SJSA1 (cell line): ENCODE results near the gene ATP2C1. TPM values are rescaled to one million over a fixed set of nuclear protein-coding genes. Genes with fewer than 3 reads are reported as not detected.

Source experiments
- DNase-seq, 2 experiments: peaks; one replicate each; pipeline ENCODE4 v3.0.0-alpha.2; 2015 to 2020; ENCODE audit warnings: low spot score in 2 of 2, low read depth in 1 of 2
- H3K27ac ChIP-seq: fragments of 250-450 bp; sonication (Bioruptor Pico); 2 replicates; pipeline ENCODE4 v1.5.1; 2020; ENCODE audit warnings: mild to moderate bottlenecking, moderate library complexity
- H3K27me3 ChIP-seq: fragments of 250-450 bp; sonication (Bioruptor Pico); replicated peaks from 2 replicates; pipeline ENCODE4 v1.5.1; 2020; ENCODE audit warnings: mild to moderate bottlenecking, moderate library complexity
- H3K36me3 ChIP-seq: fragments of 250-450 bp; sonication (Bioruptor Pico); 2 replicates; pipeline ENCODE4 v1.5.1; 2020; ENCODE audit warnings: mild to moderate bottlenecking
- H3K4me1 ChIP-seq: fragments of 250-450 bp; sonication (Bioruptor Pico); replicated peaks from 2 replicates; pipeline ENCODE4 v1.6.1; 2021; ENCODE audit warnings: mild to moderate bottlenecking
- H3K4me3 ChIP-seq: fragments of 250-450 bp; sonication (Bioruptor Pico); 2 replicates; pipeline ENCODE4 v1.5.1; 2020; ENCODE audit warnings: mild to moderate bottlenecking
- H3K9me3 ChIP-seq: fragments of 250-450 bp; sonication (Bioruptor Pico); replicated peaks from 2 replicates; pipeline ENCODE4 v1.5.1; 2020; ENCODE audit warnings: mild to moderate bottlenecking
- total RNA-seq: library from RNA; depleted of rRNA; stranded (reverse); fragments of >200 nt; shearing (Covaris generic); gene quantifications from 2 replicates; pipeline ENCODE4 v1.2.3, GENCODE V29; 2014

ATP2C1 gene
- total RNA-seq, 1 experiment from 2014 or later: 92.9 TPM

DNA sequence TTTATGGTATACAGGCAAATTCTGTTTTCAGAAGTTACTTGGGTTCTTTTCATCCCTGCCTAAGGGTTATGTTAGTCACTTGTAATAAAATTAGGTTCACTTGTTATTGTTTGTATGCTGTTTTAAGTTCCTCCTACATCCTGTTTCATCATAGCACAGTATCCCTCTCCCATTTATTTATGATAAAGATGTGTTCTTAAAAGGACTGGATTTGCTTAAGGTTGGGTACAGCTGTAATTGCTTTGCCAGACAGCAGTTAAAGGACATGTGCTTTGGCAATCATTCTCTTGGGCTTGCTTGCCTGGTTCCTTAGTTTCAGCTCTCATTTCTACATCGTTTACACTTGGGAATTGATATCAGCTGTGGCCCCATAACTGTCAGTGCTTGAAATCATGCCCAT, 11.7 kb downstream of the ATP2C1 start:
- peaks cover 37% of the 10 kb centered on the region for H3K4me1 ChIP-seq
- peak overlapping the region; percentile 38 for H3K27ac ChIP-seq
- H3K4me3 ChIP-seq: no peak overlapping the region
- no peak for DNase-seq
- peaks cover 2% of the 10 kb centered on the region; the same call in 1 of the 2 replicates for H3K36me3 ChIP-seq
- H3K27me3 ChIP-seq: no peaks in the 10 kb centered on the region
- no peaks in the 10 kb centered on the region for H3K9me3 ChIP-seq

DNA sequence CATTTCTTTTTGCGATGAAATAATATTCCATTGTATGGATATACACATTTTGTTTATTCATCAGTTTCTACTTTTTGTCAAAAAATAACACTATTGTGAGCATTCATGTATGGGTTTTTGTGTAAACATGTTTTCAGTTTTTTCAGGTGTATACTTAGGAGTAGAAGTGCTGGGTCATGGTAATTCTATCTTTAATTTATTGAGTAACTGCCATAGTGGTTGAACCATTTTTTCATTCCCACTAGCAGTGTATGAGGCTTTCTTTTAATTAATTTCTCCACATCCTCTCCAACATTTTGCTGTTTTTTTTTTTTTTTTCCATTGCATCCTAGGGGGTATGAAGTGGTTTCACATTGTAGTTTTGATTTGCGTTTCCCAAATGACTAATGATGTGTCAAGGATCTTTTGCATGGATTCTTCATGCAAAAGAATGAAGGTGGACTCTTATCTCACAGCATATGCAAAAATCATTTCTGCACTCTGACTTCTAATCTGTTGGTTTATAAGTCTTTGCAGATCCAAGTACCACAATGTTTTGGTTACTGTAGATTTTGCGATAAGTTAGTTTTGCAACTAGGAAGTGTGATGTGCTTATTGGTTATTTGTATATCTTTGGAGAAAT, 12.6 kb downstream of the ATP2C1 start:
- Histone ChIP-seq H3K36me3 (peaks cover 4% of the 10 kb centered on the region; the same call in 1 of the 2 replicates), H3K9me3 (no peaks in the 10 kb centered on the region), H3K27me3 (no peaks in the 10 kb centered on the region), H3K4me1 (peaks cover 28% of the 10 kb centered on the region), H3K4me3 (no peak overlapping the region), H3K27ac (peak overlapping the region; percentile 38)
- peak in 1 of 2 experiments; percentile 29 for DNase-seq

DNA sequence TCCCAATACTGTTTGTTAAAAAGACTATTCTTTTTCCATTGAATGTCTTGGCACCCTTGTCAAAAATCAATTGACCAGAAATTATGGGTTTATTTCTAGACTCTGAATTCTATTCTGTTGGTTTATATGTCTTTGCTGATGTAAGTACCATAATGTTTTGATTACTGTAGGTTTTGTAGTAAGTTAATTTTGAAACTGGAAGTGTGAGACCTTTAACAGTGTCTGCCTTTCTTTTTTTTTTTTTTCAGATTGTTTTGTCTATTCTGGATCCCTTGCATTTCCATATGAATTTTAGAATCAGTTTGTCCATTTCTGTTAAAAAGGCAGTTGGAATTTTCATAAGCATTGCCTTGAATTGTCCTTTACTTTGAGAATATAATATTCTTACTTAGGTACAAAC, 13.6 kb downstream of the ATP2C1 start:
- Histone ChIP-seq H3K4me1 (peaks cover 26% of the 10 kb centered on the region), H3K27me3 (no peaks in the 10 kb centered on the region), H3K27ac (no peak overlapping the region), H3K9me3 (no peaks in the 10 kb centered on the region), H3K36me3 (peaks cover 5% of the 10 kb centered on the region; the same call in 1 of the 2 replicates), H3K4me3 (no peak overlapping the region)
- DNase-seq: no peak

DNA sequence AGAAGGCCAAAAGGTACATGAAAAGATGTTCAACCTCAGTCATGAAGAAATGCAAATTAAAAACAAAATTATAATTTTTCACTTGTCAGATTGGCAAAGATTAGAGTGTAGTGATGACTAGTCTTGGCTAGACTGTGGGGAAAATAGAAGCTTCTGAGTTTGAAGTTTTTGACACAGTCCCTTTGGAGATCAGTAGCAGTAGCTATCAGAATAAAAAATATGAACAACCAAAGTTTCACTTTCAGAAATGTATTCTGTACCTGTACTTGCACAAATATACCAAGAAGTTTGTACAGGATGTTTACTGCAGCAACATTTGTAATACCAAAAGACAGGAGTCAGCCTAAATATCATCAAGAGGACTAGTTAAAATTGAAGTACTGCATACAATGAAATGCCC, 14.1 kb downstream of the ATP2C1 start:
- no peaks in the 10 kb centered on the region for H3K9me3 ChIP-seq
- no peak overlapping the region for H3K4me3 ChIP-seq
- H3K4me1 ChIP-seq: peaks cover 26% of the 10 kb centered on the region
- H3K36me3 ChIP-seq: peaks cover 5% of the 10 kb centered on the region; the same call in 1 of the 2 replicates
- no peak overlapping the region for H3K27ac ChIP-seq
- DNase-seq: no peak
- H3K27me3 ChIP-seq: no peaks in the 10 kb centered on the region

DNA sequence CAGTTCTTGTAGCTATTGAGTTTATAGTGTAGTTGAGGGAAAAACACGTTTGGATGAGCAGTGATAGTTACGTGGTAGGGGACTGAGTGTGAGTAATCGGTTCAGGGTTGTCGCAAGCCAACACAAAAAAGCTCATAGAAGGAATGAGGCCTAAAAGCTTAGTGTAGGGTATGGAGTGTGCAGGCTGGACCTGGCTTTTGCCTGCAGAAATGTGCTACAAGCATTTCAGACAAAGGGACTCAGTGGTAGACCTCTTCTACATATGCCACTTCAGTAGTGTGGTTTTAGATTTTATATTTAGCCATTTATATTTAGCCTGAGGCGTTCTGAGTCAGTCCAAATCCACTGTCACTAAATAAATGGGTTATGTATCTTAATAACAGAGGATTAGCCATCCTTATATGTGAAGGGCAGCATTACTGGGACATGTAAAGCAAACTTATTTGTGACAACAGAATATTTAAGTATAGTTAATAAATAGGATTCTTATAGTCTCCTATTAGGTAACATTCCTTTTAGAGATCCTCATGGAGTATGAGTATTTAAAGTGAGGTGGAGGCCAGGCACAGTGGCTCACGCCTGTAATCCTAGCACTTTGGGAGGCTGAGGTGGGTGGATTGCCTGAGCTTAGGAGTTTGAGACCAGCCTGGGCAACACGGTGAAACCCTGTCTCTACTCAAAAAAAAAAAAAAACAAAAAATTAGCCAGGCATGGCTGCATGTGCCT, 21.8 kb downstream of the ATP2C1 start:
- Histone ChIP-seq H3K27me3 (no peaks in the 10 kb centered on the region), H3K27ac (no peak overlapping the region), H3K9me3 (no peaks in the 10 kb centered on the region), H3K4me3 (no peak overlapping the region), H3K4me1 (peaks cover 9% of the 10 kb centered on the region), H3K36me3 (peaks cover 12% of the 10 kb centered on the region; the same call in 1 of the 2 replicates)
- DNase-seq: no peak

DNA sequence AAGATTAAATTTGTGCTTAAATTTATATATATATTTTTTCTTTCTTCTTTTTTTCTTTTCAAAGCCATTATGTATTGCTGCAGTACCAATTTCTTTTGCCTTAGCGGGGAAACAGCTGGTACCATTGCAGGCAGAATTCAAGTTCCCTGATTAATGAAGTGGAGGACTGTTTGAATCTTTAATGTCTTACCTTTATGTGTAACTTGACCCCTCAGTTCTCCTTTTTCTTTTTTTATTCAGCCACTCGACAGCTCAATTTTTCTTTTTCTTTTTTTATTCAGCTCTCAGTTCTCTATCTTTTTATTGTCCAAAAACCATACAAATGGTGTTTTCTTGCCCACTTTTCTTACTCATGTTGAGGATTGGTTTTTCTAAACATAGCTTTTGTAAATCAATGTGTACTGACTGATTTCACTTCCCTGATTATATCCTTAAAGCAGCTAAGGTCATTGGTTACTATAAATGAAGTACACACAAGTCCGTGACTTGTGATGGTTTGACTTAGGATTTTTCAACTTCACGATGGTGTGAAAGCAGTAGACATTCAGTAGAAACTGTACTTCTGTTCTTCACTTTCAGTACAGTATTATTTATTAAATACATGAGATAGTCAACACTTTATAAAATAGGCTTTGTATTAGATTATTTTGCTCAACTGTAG, 22.8 kb downstream of the ATP2C1 start:
- Histone ChIP-seq H3K9me3 (no peaks in the 10 kb centered on the region), H3K4me1 (peaks cover 9% of the 10 kb centered on the region)
- DNase-seq: no peak

GRCh38 chr3:130918328-130918727, 24.4 kb downstream of the ATP2C1 start:
- Histone ChIP-seq H3K9me3 (0 out of 2 replicates have a peak, but pooled peaks cover under 1% of the 10 kb centered on the region), H3K36me3 (peaks cover 9% of the 10 kb centered on the region; the same call in 1 of the 2 replicates), H3K27ac (no peak overlapping the region), H3K27me3 (no peaks in the 10 kb centered on the region), H3K4me3 (no peak overlapping the region), H3K4me1 (peaks cover 9% of the 10 kb centered on the region)
- no peak for DNase-seq

More for the DNA sequence above, 22.8 kb downstream of the ATP2C1 start:
- peaks cover 9% of the 10 kb centered on the region; the same call in 1 of the 2 replicates for H3K36me3 ChIP-seq
- H3K27me3 ChIP-seq: no peaks in the 10 kb centered on the region
- H3K27ac ChIP-seq: no peak overlapping the region
- no peak overlapping the region for H3K4me3 ChIP-seq

GRCh38 chr3:130925628-130926027, 31.7 kb downstream of the ATP2C1 start:
- Histone ChIP-seq H3K4me3 (no peak overlapping the region), H3K27me3 (no peaks in the 10 kb centered on the region), H3K4me1 (peaks cover 40% of the 10 kb centered on the region), H3K9me3 (0 out of 2 replicates have a peak, but pooled peaks cover 2% of the 10 kb centered on the region), H3K27ac (peak overlapping the region; percentile 83), H3K36me3 (peaks cover 14% of the 10 kb centered on the region)
- DNase-seq: peak; percentile 77 to 95

DNA sequence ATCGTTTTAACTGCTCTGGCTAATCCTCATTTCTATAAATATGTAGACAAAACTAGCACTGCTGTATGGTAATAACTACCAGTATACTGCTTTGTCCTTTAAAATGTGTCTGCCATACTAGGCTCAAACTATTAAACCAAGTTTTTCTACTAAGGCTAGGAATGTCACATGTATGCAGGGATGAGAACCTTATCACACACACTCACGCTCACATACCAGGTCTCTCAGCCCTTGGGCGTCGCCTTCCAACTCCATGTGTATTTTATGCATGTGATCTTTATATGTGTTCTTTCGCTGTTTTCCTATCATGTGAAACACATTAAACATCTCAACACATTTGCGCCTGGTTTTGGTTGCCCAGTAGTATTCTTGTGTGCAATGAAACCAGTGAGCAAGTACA, 32.6 kb downstream of the ATP2C1 start:
- Histone ChIP-seq H3K4me3 (no peak overlapping the region), H3K4me1 (peaks cover 40% of the 10 kb centered on the region), H3K27ac (peak overlapping the region; percentile 83), H3K36me3 (peaks cover 22% of the 10 kb centered on the region), H3K27me3 (no peaks in the 10 kb centered on the region), H3K9me3 (0 out of 2 replicates have a peak, but pooled peaks cover 2% of the 10 kb centered on the region)
- no peak for DNase-seq

DNA sequence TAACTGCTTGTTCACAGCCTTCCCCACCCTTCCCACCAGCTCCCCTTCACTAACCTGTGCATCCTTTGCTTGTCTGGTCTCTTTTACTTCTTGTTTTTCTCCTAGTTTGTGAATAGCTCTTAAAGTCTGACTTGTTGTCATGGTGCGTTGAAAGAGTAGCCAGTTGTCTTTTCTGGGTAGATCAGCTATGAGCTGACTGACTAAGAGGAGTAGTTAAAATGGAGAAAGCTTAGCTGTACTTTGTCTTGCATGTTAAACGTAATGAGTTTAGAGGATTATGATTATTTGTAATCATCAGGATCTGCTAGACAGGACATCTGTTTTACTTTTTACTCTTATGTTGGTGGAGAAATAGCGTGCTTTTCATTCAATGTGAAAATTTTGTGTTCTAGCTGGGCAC, 35.9 kb downstream of the ATP2C1 start:
- Histone ChIP-seq H3K36me3 (peaks cover 48% of the 10 kb centered on the region), H3K4me1 (peaks cover 54% of the 10 kb centered on the region), H3K27me3 (no peaks in the 10 kb centered on the region), H3K9me3 (no peaks in the 10 kb centered on the region), H3K4me3 (no peak overlapping the region), H3K27ac (0 out of 2 replicates have a peak overlapping the region, but pooled peaks have one; percentile 3)
- DNase-seq: no peak

DNA sequence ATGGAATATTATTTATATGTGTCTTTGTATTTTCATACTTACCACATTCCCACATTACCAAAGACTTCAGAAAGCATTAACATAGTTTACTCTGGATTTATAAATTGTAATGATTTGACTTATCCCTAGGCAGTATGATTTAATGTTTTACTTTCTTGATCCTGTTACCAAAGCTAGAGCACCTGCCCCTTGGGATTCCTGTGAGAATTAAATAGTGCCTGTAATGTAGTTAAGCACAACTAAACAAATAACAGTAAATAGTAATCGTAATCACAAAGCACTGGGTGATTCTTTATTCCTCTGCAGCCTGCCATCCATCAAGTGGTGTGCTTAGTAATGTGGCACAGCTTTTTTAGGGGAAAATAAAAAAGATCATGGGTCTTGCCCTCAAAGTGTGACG, 39.1 kb downstream of the ATP2C1 start:
- H3K9me3 ChIP-seq: no peaks in the 10 kb centered on the region
- H3K36me3 ChIP-seq: peaks cover 54% of the 10 kb centered on the region
- peaks cover 34% of the 10 kb centered on the region for H3K4me1 ChIP-seq
- peak overlapping the region; percentile 62 for H3K27ac ChIP-seq
- no peak overlapping the region for H3K4me3 ChIP-seq
- DNase-seq: no peak
- H3K27me3 ChIP-seq: no peaks in the 10 kb centered on the region

DNA sequence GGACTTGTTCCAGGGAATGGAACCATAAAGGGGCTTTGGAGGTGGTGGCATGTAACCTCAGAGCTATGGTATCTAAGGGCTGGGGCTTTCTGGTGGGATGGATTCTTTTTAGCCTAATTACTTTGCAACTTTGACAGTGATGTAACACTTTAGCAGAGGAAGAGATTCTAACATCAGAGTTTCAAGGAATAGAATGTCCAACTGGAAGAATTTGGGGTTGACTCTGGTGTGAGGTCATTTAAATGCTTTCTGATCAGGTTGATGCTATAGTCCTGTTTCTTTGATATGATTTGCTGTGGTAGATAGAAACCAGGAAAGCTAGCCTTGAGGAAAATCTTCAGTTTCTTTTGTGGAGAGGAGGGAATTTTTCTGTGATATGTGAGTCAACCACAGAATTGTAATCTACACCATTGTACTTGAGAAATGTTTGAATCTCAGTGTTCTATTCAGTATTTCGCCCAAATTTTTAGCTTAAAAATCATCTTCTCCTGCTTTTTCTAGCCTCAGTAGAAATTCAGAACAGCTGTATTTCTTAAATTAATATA, 40.0 kb downstream of the ATP2C1 start:
- Histone ChIP-seq H3K4me3 (no peak overlapping the region), H3K27ac (peak overlapping the region; percentile 62), H3K9me3 (no peaks in the 10 kb centered on the region), H3K36me3 (peaks cover 59% of the 10 kb centered on the region), H3K27me3 (no peaks in the 10 kb centered on the region), H3K4me1 (peaks cover 32% of the 10 kb centered on the region)
- DNase-seq: peak in 1 of 2 experiments; percentile 44

DNA sequence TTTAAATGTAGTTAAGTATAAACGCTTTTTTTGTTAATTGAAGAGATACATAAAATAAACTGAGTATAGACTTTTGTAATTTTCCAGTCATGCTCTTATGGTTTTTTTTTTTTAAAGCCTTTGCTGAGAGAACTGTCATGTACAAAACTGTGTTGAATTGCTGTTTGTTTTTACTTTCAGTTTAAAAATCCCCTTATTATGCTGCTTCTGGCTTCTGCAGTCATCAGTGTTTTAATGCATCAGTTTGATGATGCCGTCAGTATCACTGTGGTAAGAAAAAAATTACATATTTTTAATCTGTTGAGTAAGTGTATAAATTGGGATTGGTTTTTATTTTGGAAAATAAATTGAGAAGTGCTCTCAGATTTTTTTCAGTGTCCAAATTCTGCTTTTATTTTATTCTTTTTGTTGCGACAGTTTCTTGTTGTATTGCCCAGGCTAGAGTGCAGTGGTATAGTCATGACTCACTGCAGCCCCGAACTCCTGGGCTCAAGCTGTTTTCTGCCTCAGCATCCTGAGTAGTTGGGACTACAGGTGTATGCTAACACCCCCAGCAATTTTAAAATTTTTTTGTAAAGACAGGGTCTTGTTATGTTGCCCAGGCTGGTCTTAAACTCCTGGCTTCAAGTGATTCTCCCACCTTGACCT, 40.7 kb downstream of the ATP2C1 start:
- Histone ChIP-seq H3K4me3 (no peak overlapping the region), H3K36me3 (peaks cover 59% of the 10 kb centered on the region), H3K9me3 (no peaks in the 10 kb centered on the region), H3K27me3 (no peaks in the 10 kb centered on the region), H3K27ac (peak overlapping the region; percentile 62), H3K4me1 (peaks cover 30% of the 10 kb centered on the region)
- DNase-seq: peak in 1 of 2 experiments; percentile 7
